GM18861 (cell line): ENCODE measurements around the gene EGFL7.

ENCODE experiments used
- ATAC-seq: cut with Tn5 transposase; IDR thresholded peaks from one replicate; pipeline ENCODE4 v1.9.1; 2021; ENCODE audit not compliant: unreplicated experiment

The EGFL7 gene

GRCh38 chr9:136662656-136663581, at the start of gene EGFL7:
TSS of gene EGFL7 (plus strand) at chr9:136662916. CDS start at chr9:136668283, 5,367 bp downstream.
- no peak for ATAC-seq

- no peak for ATAC-seq
Observed at GRCh38 chr9:136613824-136614371, 48.8 kb upstream of the EGFL7 start.

GRCh38 chr9:136614372-136614922, 48.3 kb upstream of the EGFL7 start:
- no peak for ATAC-seq

GRCh38 chr9:136614967-136615623, 47.6 kb upstream of the EGFL7 start:
- no peak for ATAC-seq

GRCh38 chr9:136615631-136616306, 46.9 kb upstream of the EGFL7 start:
- ATAC-seq = no peak

- no peak for ATAC-seq
Observed at GRCh38 chr9:136616307-136616635, 46.4 kb upstream of the EGFL7 start.

- ATAC-seq = no peak
Observed at GRCh38 chr9:136616948-136617695, 45.6 kb upstream of the EGFL7 start.

- ATAC-seq = no peak
Observed at GRCh38 chr9:136617746-136618579, 44.8 kb upstream of the EGFL7 start.

GRCh38 chr9:136618580-136619547, 43.9 kb upstream of the EGFL7 start:
- no peak for ATAC-seq

- ATAC-seq = no peak
Observed at GRCh38 chr9:136619742-136620440, 42.8 kb upstream of the EGFL7 start.

GRCh38 chr9:136620441-136621018, 42.2 kb upstream of the EGFL7 start:
- no peak for ATAC-seq

GRCh38 chr9:136621019-136621733, 41.5 kb upstream of the EGFL7 start:
- ATAC-seq = no peak

GRCh38 chr9:136621734-136622093, 41.0 kb upstream of the EGFL7 start:
- ATAC-seq = no peak

- ATAC-seq = no peak
Observed at GRCh38 chr9:136622538-136622948, 40.2 kb upstream of the EGFL7 start.

- no peak for ATAC-seq
Observed at GRCh38 chr9:136623016-136623841, 39.5 kb upstream of the EGFL7 start.

GRCh38 chr9:136623842-136624183, 38.9 kb upstream of the EGFL7 start:
- ATAC-seq = no peak
